GM12878 (cell line): ENCODE measurements around the gene SOX18. TPM values are rescaled to one million over a fixed set of nuclear protein-coding genes. Genes with fewer than 3 reads are reported as not detected.
A peak's percentile ranks its signal among the peaks of the same experiment; 100 is the strongest.

ENCODE experiments used
- ATAC-seq: fragments of 200-7000 bp; cut with Tn5 transposase; 3 replicates; pipeline ENCODE4 v1.9.1; 2020; ENCODE audit warnings: mild to moderate bottlenecking, moderate library complexity
- BruUV-seq: library from RNA; stranded (reverse); fragments of 400-500 nt; replicated peaks from 2 replicates; lab custom pipeline; 2021; lab: Mats Ljungman, UMichigan
- CTCF ChIA-PET: fragments of 300-600 bp; sonication (Branson Sonifier 250); formaldehyde crosslinking; extraction: SDS; loops from one replicate; lab custom pipeline; 2021; ENCODE audit warnings: inconsistent platforms; lab: Yijun Ruan, JAX
- POLR2A ChIA-PET: fragments of 350-600 bp; formaldehyde crosslinking; extraction: SDS; loops from one replicate; lab custom pipeline; 2021; ENCODE audit warnings: inconsistent platforms; lab: Charles Lee
- RAD21 ChIA-PET: fragments of 300-600 bp; sonication (Branson Sonifier 250); formaldehyde crosslinking; loops from one replicate; lab custom pipeline; 2023; ENCODE audit warnings: antibody characterized with exemption; ENCODE audit not compliant: unreplicated experiment; lab: Charles Lee
- SMC1A ChIA-PET: fragments of 300-600 bp; sonication (Branson Sonifier 250); formaldehyde crosslinking; loops from one replicate; lab custom pipeline; 2023; ENCODE audit not compliant: unreplicated experiment, uncharacterized antibody; lab: Charles Lee
- DNase-seq: peaks from one replicate; pipeline ENCODE4 v3.0.0-alpha.2; 2011; ENCODE audit warnings: low read depth, low spot score
- FAIRE-seq: peaks from 3 replicates; lab custom pipeline; 2011; peaks lifted over from hg19 to GRCh38; lab: Jason Lieb, UNC
- H2AFZ ChIP-seq: 2 replicates; pipeline ENCODE4 v1.6.0; 2011; ENCODE audit warnings: low read depth, low read length, control low read depth; ENCODE audit not compliant: control insufficient read depth
- H3K27ac ChIP-seq: 2 replicates; pipeline ENCODE4 v1.5.1; 2011; ENCODE audit warnings: control low read depth; ENCODE audit not compliant: control insufficient read depth, insufficient read depth
- H3K27me3 ChIP-seq, 2 experiments: replicated peaks in 1 of 2; 2 replicates each; pipeline versions ENCODE4 v1.6.0 to v1.6.1; 2011; ENCODE audit warnings: low read length in 1 of 2; ENCODE audit not compliant: control insufficient read depth in 2 of 2, insufficient read depth in 2 of 2
- H3K36me3 ChIP-seq, 2 experiments: 2 replicates each; pipeline ENCODE4 v1.5.1; 2011; ENCODE audit warnings: low read length in 1 of 2; ENCODE audit not compliant: control insufficient read depth in 2 of 2, insufficient read depth in 2 of 2
- H3K4me1 ChIP-seq: 2 replicates; pipeline ENCODE4 v1.6.1; 2011; ENCODE audit warnings: mild to moderate bottlenecking, low read length, moderate library complexity, mixed read lengths; ENCODE audit not compliant: control insufficient read depth, insufficient read depth
- H3K4me2 ChIP-seq: 2 replicates; pipeline ENCODE4 v1.6.0; 2011; ENCODE audit warnings: control low read depth; ENCODE audit not compliant: control insufficient read depth, insufficient read depth
- H3K4me3 ChIP-seq: fragments of 200-600 bp; sonication (generic); 2 replicates; pipeline ENCODE4 v1.5.1; 2016
- H3K79me2 ChIP-seq: 2 replicates; pipeline ENCODE4 v1.6.0; 2011; ENCODE audit warnings: low read length; ENCODE audit not compliant: control insufficient read depth, insufficient read depth
- H3K9ac ChIP-seq: 2 replicates; pipeline ENCODE4 v1.8.0; 2011; ENCODE audit warnings: low read length, control low read depth, mixed read lengths; ENCODE audit not compliant: control insufficient read depth, insufficient read depth
- H3K9me3 ChIP-seq: replicated peaks from 3 replicates; pipeline ENCODE4 v1.5.1; 2011; ENCODE audit warnings: mild to moderate bottlenecking, low read length; ENCODE audit not compliant: control insufficient read depth, insufficient read depth
- H4K20me1 ChIP-seq: 2 replicates; pipeline ENCODE4 v1.6.0; 2011; ENCODE audit not compliant: control insufficient read depth, insufficient read depth
- BCL11A ChIP-seq: IDR thresholded peaks from 2 replicates; pipeline ENCODE4 v1.6.1; 2011; ENCODE audit warnings: low read depth, low read length
- CBX5 ChIP-seq: sonication (generic); IDR thresholded peaks from 2 replicates; pipeline ENCODE4 v1.6.1; 2016; ENCODE audit warnings: low read depth, moderate library complexity, mild to moderate bottlenecking, inconsistent platforms
- CHD4 ChIP-seq: fragments of 200-600 bp; sonication (generic); IDR thresholded peaks from 2 replicates; pipeline ENCODE4 v1.6.1; 2016; ENCODE audit warnings: mild to moderate bottlenecking
- FOS ChIP-seq: IDR thresholded peaks from 3 replicates; pipeline ENCODE4 v1.6.1; 2011; ENCODE audit warnings: borderline replicate concordance; ENCODE audit not compliant: insufficient read length; ENCODE audit errors: extremely low read depth
- HDAC6 ChIP-seq: fragments of 200-600 bp; sonication (generic); IDR thresholded peaks from one replicate; pipeline ENCODE4 v1.8.0; 2017; ENCODE audit warnings: antibody characterized with exemption; ENCODE audit not compliant: unreplicated experiment
- JUNB ChIP-seq: IDR thresholded peaks from 2 replicates; pipeline ENCODE4 v1.6.1; 2016; ENCODE audit warnings: antibody characterized with exemption, mild to moderate bottlenecking
- POLR2AphosphoS2 ChIP-seq: IDR thresholded peaks from 2 replicates; pipeline ENCODE4 v1.6.1; 2011; ENCODE audit warnings: low read depth, mild to moderate bottlenecking, low read length, improper control_type of control experiment, moderate library complexity
- POU2F2 ChIP-seq: IDR thresholded peaks from 3 replicates; pipeline ENCODE4 v1.6.1; 2011; ENCODE audit warnings: low read depth, mild to moderate bottlenecking, low read length, borderline replicate concordance
- RFX5 ChIP-seq: IDR thresholded peaks from 2 replicates; pipeline ENCODE4 v1.6.1; 2011; ENCODE audit warnings: low read depth, low read length, improper control_type of control experiment
- RUNX3 ChIP-seq: IDR thresholded peaks from 2 replicates; pipeline ENCODE4 v1.6.1; 2012; ENCODE audit warnings: low read length, inconsistent platforms
- SMARCA5 ChIP-seq: fragments of 450-650 bp; IDR thresholded peaks from 2 replicates; pipeline ENCODE4 v1.6.1; 2017; ENCODE audit warnings: mild to moderate bottlenecking
- TAF1 ChIP-seq: IDR thresholded peaks from 2 replicates; pipeline ENCODE4 v1.6.1; 2011; ENCODE audit warnings: mild to moderate bottlenecking, low read depth, low read length, borderline replicate concordance
- TCF7 ChIP-seq: IDR thresholded peaks from 2 replicates; pipeline ENCODE4 v1.6.1; 2014; ENCODE audit warnings: antibody characterized with exemption, borderline replicate concordance
- ZNF207 ChIP-seq: fragments of 450-650 bp; IDR thresholded peaks from 2 replicates; pipeline ENCODE4 v1.6.1; 2014; ENCODE audit warnings: antibody characterized with exemption, mild to moderate bottlenecking, borderline replicate concordance
- WGBS: methylation state at CpG from one replicate; pipeline ENCODE4 v1.1.6; 2016; ENCODE audit warnings: low lambda C conversion rate; ENCODE audit not compliant: insufficient replicate concordance, insufficient coverage; ENCODE audit errors: missing lambda C conversion rate; 5-methylcytosine and 5-hydroxymethylcytosine counted together
- in situ Hi-C: fragments of 300-500 bp; cut with MboI; formaldehyde crosslinking; loops from 9 replicates; pipeline ENCODE4 v1.14.3; 2018; ENCODE audit warnings: mixed read lengths
- intact Hi-C: fragments of 100-400 bp; cut with micrococcal nuclease; formaldehyde crosslinking; loops from one replicate; pipeline ENCODE4 v1.14.2; 2022; ENCODE audit not compliant: unreplicated experiment
- polyA plus RNA-seq, 11 experiments: library from polyadenylated mRNA; depleted of rRNA in 4 of 11; unstranded in 6 of 11; stranded (reverse) in 5 of 11; fragments of >200 nt; fragmentation: Nextera tagmentation in 4 of 11; fragmentation: Illumina TruSeq in 1 of 11; extraction: Ambion mirVana in 4 of 11; extraction: Trizol in 1 of 11; gene quantifications; 1 replicate in 1 of 11; 2 replicates in 10 of 11; pipeline versions ENCODE4 v1.2.1 to v1.2.3, GENCODE V29; 2011 to 2016; ENCODE audit warnings: inconsistent platforms in 2 of 11, missing spikeins in 2 of 11, low read depth in 1 of 11
- total RNA-seq, 4 experiments: library from RNA; depleted of rRNA in 3 of 4; stranded (reverse); fragments of >200 nt in 3 of 4; fragmentation: Illumina TruSeq in 1 of 4; extraction: Trizol in 1 of 4; gene quantifications; 2 replicates each; pipeline versions ENCODE4 v1.2.1 to v1.2.3, GENCODE V29; 2013 to 2021
- TF ChIP-seq, protein P1 (sequence below): fragments of 450-650 bp; IDR thresholded peaks from 2 replicates; pipeline ENCODE4 v1.6.1; 2014; ENCODE audit warnings: mild to moderate bottlenecking
- TF ChIP-seq, protein P2 (sequence below): IDR thresholded peaks from 2 replicates; pipeline ENCODE4 v1.6.1; 2012; ENCODE audit warnings: low read depth, low read length, improper control_type of control experiment
- TF ChIP-seq, protein P3 (sequence below): IDR thresholded peaks from 2 replicates; pipeline ENCODE4 v1.6.1; 2012; ENCODE audit warnings: low read depth, low read length, improper control_type of control experiment

SOX18 gene
- total and polyA plus RNA-seq, 10 of the 15 experiments (the other 5 are each of a cell fraction or from before 2014, with no cell fraction given) = 0.05 to 5.6 (median 0.28) TPM; not detected in 3

DNA sequence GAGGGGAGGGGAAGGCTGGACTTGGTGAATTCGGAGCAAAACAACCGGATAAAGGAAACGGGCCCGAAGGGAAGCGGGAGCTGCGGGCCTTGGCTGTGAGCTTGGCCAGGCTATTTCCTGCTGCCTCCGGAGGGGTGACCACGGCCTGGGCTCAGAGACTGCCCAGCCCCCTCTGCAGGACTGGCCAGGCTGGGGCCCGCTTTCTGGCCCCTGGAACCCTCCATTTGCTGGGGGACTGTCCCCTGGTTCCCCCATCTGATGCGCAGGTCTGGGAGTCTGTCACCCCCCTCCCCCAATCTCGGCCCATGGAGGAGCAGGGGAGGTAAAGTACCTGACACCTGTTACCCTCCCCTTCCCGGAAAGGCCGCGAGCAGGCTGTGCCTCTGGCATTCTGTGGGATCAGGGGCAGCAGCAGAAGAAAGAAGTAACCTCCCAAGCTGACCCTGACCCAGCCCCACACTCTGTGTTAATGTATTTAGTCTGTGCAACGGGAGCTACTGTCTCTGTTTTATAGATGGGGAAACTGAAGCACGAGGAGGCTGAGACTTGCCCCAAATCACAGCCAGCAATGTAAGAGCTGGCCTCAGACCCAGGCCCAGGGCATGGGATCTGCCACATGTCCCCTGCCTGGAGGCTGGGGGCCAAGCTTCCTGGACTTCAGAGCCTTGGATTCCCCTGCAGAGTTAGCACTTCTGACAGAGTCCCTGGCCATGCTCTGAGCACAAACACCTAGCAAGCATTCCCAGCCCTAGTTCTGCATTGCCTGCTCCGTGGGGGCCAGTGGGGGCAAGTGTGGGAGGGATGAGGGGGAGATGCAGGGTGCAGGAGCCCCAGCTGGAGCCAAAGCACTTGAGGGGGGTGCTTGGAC lies 9.9 kb downstream of the SOX18 start (continued):
- TF ChIP-seq POU2F2 = 0 out of 3 replicates have a peak, but pooled peaks have one; percentile 1

DNA sequence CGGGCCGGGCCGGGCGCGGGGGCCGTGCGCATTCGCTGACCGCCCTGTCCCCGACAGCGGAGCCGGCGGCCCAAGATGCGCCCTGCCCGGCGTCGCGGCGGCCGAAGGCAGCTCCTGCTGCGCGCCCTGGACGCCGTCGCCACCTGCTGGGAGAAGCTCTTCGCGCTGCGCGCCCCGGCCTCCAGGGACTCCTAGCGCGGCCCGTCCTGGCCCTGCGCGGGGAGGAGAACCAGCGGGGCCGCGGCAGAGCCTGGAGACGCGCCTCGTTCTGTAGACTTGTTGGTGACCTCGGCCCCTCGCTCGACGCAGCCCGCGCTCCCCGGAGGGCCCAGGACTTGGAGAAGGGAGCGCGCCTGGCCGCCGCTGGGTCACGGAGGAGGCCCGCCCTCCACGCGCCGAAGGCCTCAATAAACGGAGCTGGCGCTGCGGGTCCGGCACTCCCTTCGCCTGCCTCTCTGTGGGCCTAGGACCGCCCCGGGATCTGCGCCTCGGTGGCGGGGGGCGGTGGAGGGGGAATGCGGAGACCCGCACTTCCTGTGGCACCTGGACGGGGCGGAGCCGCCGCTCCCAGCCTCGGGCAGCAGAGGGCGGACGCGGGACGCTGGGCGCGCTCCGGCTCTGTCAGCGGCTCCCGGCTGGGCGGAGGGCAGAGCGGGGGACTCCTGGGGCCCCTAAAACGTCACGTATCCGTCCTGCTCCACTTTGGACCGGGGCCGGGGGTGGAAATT lies 10.7 kb downstream of the SOX18 start:
- Histone ChIP-seq H3K4me3 (peak overlapping the region; percentile 58), H3K4me1 (peaks cover 51% of the 10 kb centered on the region), H3K27me3 (no peaks in the 10 kb centered on the region), H3K9ac (peak overlapping the region; percentile 64), H3K4me2 (peak overlapping the region; percentile 70), H2AFZ (peak overlapping the region; percentile 64), H3K36me3 (peaks cover 4 to 6% of the 10 kb centered on the region in 2 experiments; a peak in 3 of 4 replicates), H3K9me3 (no peaks in the 10 kb centered on the region), H3K27ac (peak overlapping the region; percentile 69), H4K20me1 (no peaks in the 10 kb centered on the region), H3K79me2 (peaks cover 4% of the 10 kb centered on the region)
- in situ Hi-C loops = no loop called here
- ChIA-PET SMC1A (interaction anchor here (0.6 to 6.1 kb wide), 11 partner anchors 9 to 81 kb away, joined by 3 to 52 read pairs (median 3); partner anchors contain the start of genes OPRL1, PRPF6, RGS19 and SAMD10), RAD21 (interaction anchor here (0.7 to 7.1 kb wide), 22 partner anchors 16 to 501 kb away, joined by 3 to 92 read pairs (median 4); partner anchors contain the start of genes NPBWR2, OPRL1, PRPF6 and PTK6), POLR2A (interaction anchor here (0.6 to 7.2 kb wide), 11 partner anchors 15 to 501 kb away, joined by 3 to 63 read pairs (median 5); partner anchors contain the start of genes PRPF6, PTK6, SAMD10 and TCEA2), CTCF (interaction anchor here (0.6 to 9.1 kb wide), 28 partner anchors 11 to 517 kb away, joined by 3 to 108 read pairs (median 4); partner anchors contain the start of genes OPRL1, PRPF6, RGS19 and RTEL1)
- intact Hi-C loops = loop anchor here (1.0 to 2.0 kb wide), 3 partner anchors 18 to 82 kb away; no protein-coding TSS in a partner anchor
- BruUV-seq = no TSS peak
- DNase-seq = no peak
- 2% methylated on average over 86 of the region's 91 CpGs for WGBS
- ATAC-seq = peak; percentile 68
- FAIRE-seq = no peak
- TF ChIP-seq CBX5 = no peak
- TF ChIP-seq RFX5 = no peak
- no peak for TF ChIP-seq CHD4
- no peak for TF ChIP-seq JUNB
- no peak for TF ChIP-seq RUNX3
- peak; percentile 91 for TF ChIP-seq ZNF207
- TF ChIP-seq HDAC6 = peak; percentile 100
- TF ChIP-seq FOS = no peak
- TF ChIP-seq, protein P1, sequence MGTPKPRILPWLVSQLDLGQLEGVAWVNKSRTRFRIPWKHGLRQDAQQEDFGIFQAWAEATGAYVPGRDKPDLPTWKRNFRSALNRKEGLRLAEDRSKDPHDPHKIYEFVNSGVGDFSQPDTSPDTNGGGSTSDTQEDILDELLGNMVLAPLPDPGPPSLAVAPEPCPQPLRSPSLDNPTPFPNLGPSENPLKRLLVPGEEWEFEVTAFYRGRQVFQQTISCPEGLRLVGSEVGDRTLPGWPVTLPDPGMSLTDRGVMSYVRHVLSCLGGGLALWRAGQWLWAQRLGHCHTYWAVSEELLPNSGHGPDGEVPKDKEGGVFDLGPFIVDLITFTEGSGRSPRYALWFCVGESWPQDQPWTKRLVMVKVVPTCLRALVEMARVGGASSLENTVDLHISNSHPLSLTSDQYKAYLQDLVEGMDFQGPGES = no peak
- TF ChIP-seq, protein P2, sequence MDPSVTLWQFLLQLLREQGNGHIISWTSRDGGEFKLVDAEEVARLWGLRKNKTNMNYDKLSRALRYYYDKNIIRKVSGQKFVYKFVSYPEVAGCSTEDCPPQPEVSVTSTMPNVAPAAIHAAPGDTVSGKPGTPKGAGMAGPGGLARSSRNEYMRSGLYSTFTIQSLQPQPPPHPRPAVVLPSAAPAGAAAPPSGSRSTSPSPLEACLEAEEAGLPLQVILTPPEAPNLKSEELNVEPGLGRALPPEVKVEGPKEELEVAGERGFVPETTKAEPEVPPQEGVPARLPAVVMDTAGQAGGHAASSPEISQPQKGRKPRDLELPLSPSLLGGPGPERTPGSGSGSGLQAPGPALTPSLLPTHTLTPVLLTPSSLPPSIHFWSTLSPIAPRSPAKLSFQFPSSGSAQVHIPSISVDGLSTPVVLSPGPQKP = no peak
- peak; percentile 57; the same call in 1 of the 2 replicates for TF ChIP-seq TAF1
- no peak for TF ChIP-seq TCF7
- TF ChIP-seq, protein P3, sequence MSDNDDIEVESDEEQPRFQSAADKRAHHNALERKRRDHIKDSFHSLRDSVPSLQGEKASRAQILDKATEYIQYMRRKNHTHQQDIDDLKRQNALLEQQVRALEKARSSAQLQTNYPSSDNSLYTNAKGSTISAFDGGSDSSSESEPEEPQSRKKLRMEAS = no peak; the same call in 1 of the 2 replicates
- peak; percentile 94 for TF ChIP-seq SMARCA5
- TF ChIP-seq POLR2AphosphoS2 = no peak
- TF ChIP-seq BCL11A = no peak
